Fibroblast of skin of scalp (primary cell): ENCODE data around the gene PPP2R2C.

Experiments
- DNase-seq: peaks from one replicate; pipeline ENCODE4 v3.0.0-alpha.2; 2013

The PPP2R2C gene

GRCh38 chr4:6422105-6422504 is 50.3 kb downstream of the PPP2R2C start:
- no peak for DNase-seq

GRCh38 chr4:6421397-6421796 is 51.0 kb downstream of the PPP2R2C start:
- DNase-seq = no peak

GRCh38 chr4:6420972-6421371 is 51.4 kb downstream of the PPP2R2C start:
- DNase-seq = no peak

- DNase-seq = no peak
Observed at GRCh38 chr4:6420036-6420435, 52.4 kb downstream of the PPP2R2C start.

GRCh38 chr4:6419452-6420028 is 52.9 kb downstream of the PPP2R2C start:
- no peak for DNase-seq

- no peak for DNase-seq
Observed at GRCh38 chr4:6418193-6418755, 54.1 kb downstream of the PPP2R2C start.

- no peak for DNase-seq
Observed at GRCh38 chr4:6417516-6418050, 54.8 kb downstream of the PPP2R2C start.

GRCh38 chr4:6416518-6417286 is 55.7 kb downstream of the PPP2R2C start:
- no peak for DNase-seq

- DNase-seq = no peak
Observed at GRCh38 chr4:6415031-6415705, 57.2 kb downstream of the PPP2R2C start.

- DNase-seq = no peak
Observed at GRCh38 chr4:6414578-6414977, 57.8 kb downstream of the PPP2R2C start.

- DNase-seq = no peak
Observed at GRCh38 chr4:6410664-6411063, 61.8 kb downstream of the PPP2R2C start.

- no peak for DNase-seq
Observed at GRCh38 chr4:6410068-6410467, 62.3 kb downstream of the PPP2R2C start.

GRCh38 chr4:6409381-6409780 is 63.0 kb downstream of the PPP2R2C start:
- DNase-seq = no peak

- no peak for DNase-seq
Observed at GRCh38 chr4:6408263-6408662, 64.2 kb downstream of the PPP2R2C start.

- DNase-seq = no peak
Observed at GRCh38 chr4:6405397-6405706, 67.1 kb downstream of the PPP2R2C start.

- DNase-seq = no peak
Observed at GRCh38 chr4:6404611-6405396, 67.6 kb downstream of the PPP2R2C start.

- peak; percentile 6 for DNase-seq
Observed at GRCh38 chr4:6403400-6403685, 69.1 kb downstream of the PPP2R2C start.

GRCh38 chr4:6402566-6403399 is 69.6 kb downstream of the PPP2R2C start:
- DNase-seq = no peak

GRCh38 chr4:6401797-6402196 is 70.6 kb downstream of the PPP2R2C start:
- no peak for DNase-seq

- DNase-seq = no peak
Observed at GRCh38 chr4:6396696-6397236, 75.6 kb downstream of the PPP2R2C start.

GRCh38 chr4:6395466-6396228 is 76.8 kb downstream of the PPP2R2C start:
- DNase-seq = no peak
